Activated T-cell treated with anti-CD3 and anti-CD28 coated beads, Interleukin-2, amount 50 U/mL, for 4 hours (primary cell): ENCODE data around the gene AIM2. TPM values are rescaled to one million over a fixed set of nuclear protein-coding genes. Genes with fewer than 3 reads are reported as not detected.

Experiments
- ATAC-seq, 2 donors: fragments of 200-7000 bp; cut with Tn5 transposase; one replicate each; pipeline ENCODE4 v1.10.0; 2021
- DNase-seq: peaks from one replicate; pipeline ENCODE4 v3.0.0-alpha.2; 2020
- H3K27me3 Mint-ChIP-seq: one replicate; pipeline ENCODE4 v1.8.0; 2021; ENCODE audit warnings: low read depth, mixed read lengths
- H3K36me3 Mint-ChIP-seq: one replicate; pipeline ENCODE4 v1.8.0; 2022; ENCODE audit warnings: mixed read lengths; ENCODE audit not compliant: insufficient read depth
- H3K4me1 Mint-ChIP-seq: one replicate; pipeline ENCODE4 v1.8.0; 2021; ENCODE audit warnings: low read depth, mixed read lengths
- H3K4me3 Mint-ChIP-seq: one replicate; pipeline ENCODE4 v1.8.0; 2021; ENCODE audit warnings: mild to moderate bottlenecking, moderate library complexity, mixed read lengths
- H3K9me3 Mint-ChIP-seq: one replicate; pipeline ENCODE4 v1.8.0; 2021; ENCODE audit warnings: mixed read lengths
- total RNA-seq, 3 donors: library from RNA; stranded (reverse); gene quantifications; one replicate each; pipeline ENCODE4 v1.2.1, GENCODE V29; 2021

The AIM2 gene
- total RNA-seq, 3 donors from 2014 or later, result 24.7 to 58.8 (median 36.4) TPM

GRCh38 chr1:159014003-159014571, 62.5 kb downstream of the AIM2 start:
- peaks cover 62% of the 10 kb centered on the region for H3K36me3 Mint-ChIP-seq
- peak overlapping the region; percentile 83 for H3K4me3 Mint-ChIP-seq
- no peaks in the 10 kb centered on the region for H3K9me3 Mint-ChIP-seq
- no peaks in the 10 kb centered on the region for H3K27me3 Mint-ChIP-seq
- DNase-seq (no peak), ATAC-seq (no peak)
- peaks cover 53% of the 10 kb centered on the region for H3K4me1 Mint-ChIP-seq

GRCh38 chr1:159012495-159012894, 64.1 kb downstream of the AIM2 start:
- peak; percentile 30 to 42 for ATAC-seq

More at GRCh38 chr1:159012495-159012894, 64.1 kb downstream of the AIM2 start:
- peak; percentile 39 for DNase-seq
- no peaks in the 10 kb centered on the region for H3K9me3 Mint-ChIP-seq
- peaks cover 55% of the 10 kb centered on the region for H3K4me1 Mint-ChIP-seq
- peak overlapping the region; percentile 83 for H3K4me3 Mint-ChIP-seq
- H3K27me3 Mint-ChIP-seq, result no peaks in the 10 kb centered on the region
- peaks cover 52% of the 10 kb centered on the region for H3K36me3 Mint-ChIP-seq

Other genes with a start within 250 kb of the AIM2 start
- gene MNDA, start 245.4 kb downstream of the AIM2 start, total RNA-seq, result under 1 TPM in 1 of 3 donors, not detected in 2; 0.13 TPM
- gene PYHIN1, start 145.2 kb downstream of the AIM2 start, total RNA-seq, result 1 to 10 TPM; 2.5 to 5.3 (median 5.2) TPM
- gene IFI16, start 66.9 kb downstream of the AIM2 start, total RNA-seq, result 100 to 1,000 TPM; 186 to 199 (median 196) TPM
- not detected for gene CADM3, start 94.8 kb upstream of the AIM2 start, total RNA-seq
- gene ACKR1, start 128.1 kb upstream of the AIM2 start, total RNA-seq, result under 1 TPM in 1 of 3 donors, not detected in 2; 0.46 TPM
- not detected for gene FCER1A, start 225.6 kb upstream of the AIM2 start, total RNA-seq